Prostate gland (tissue), 2 donors: ENCODE data around the gene UNC79. TPM values are rescaled to one million over a fixed set of nuclear protein-coding genes. Genes with fewer than 3 reads are reported as not detected.
"Not testable (repeated sequence)": the region's sequence is repeated elsewhere in the genome, so short reads cannot be mapped to it uniquely, and the experiment has no call there.

Source experiments
- DNase-seq: peaks from one replicate; pipeline ENCODE4 v3.0.0-alpha.2; 2019; ENCODE audit warnings: low spot score
- H3K27ac ChIP-seq, 2 donors: fragments of 200-600 bp; sonication (generic); 2 replicates each; pipeline ENCODE4 v1.5.1; 2017 to 2019
- H3K27me3 ChIP-seq: fragments of 200-600 bp; sonication (generic); replicated peaks from 2 replicates; pipeline ENCODE4 v1.5.1; 2019; ENCODE audit not compliant: insufficient read depth
- H3K36me3 ChIP-seq, 2 donors: fragments of 200-600 bp; sonication (generic); 1 replicate in 1 of 2; 2 replicates in 1 of 2; pipeline versions ENCODE4 v1.5.1 to v1.8.1; 2017 to 2019
- H3K4me1 ChIP-seq: fragments of 200-600 bp; sonication (generic); replicated peaks from 2 replicates; pipeline ENCODE4 v1.5.1; 2019
- H3K4me3 ChIP-seq, 2 donors: fragments of 200-600 bp; sonication (generic); 2 replicates each; pipeline ENCODE4 v1.5.1; 2017 to 2019
- H3K9me3 ChIP-seq: fragments of 200-600 bp; sonication (generic); 2 replicates; pipeline ENCODE4 v1.5.1; 2017
- POLR2A ChIP-seq: fragments of 450-650 bp; IDR thresholded peaks from one replicate; pipeline ENCODE4 v1.6.1; 2016; ENCODE audit warnings: antibody characterized with exemption, mild to moderate bottlenecking
- POLR2AphosphoS5 ChIP-seq: sonication (generic); formaldehyde crosslinking; IDR thresholded peaks from one replicate; pipeline ENCODE4 v1.6.1; 2017; ENCODE audit warnings: antibody characterized with exemption
- WGBS: methylation state at CpG from one replicate; pipeline ENCODE4 v1.1.5; 2018; 5-methylcytosine and 5-hydroxymethylcytosine counted together
- intact Hi-C: fragments of 100-400 bp; cut with DNase I; formaldehyde crosslinking; loops from one replicate; pipeline ENCODE4 v1.14.2; 2022
- total RNA-seq, 2 donors: library from RNA; depleted of rRNA; stranded (reverse); fragments of >200 nt; gene quantifications; one replicate each; pipeline ENCODE4 v1.1.0, GENCODE V29; 2016
- TF ChIP-seq, protein P1 (sequence below), 4 experiments: fragments of 200-600 bp in 2 of 4; fragments of 450-650 bp in 2 of 4; sonication (generic) in 2 of 4; IDR thresholded peaks; 1 replicate in 3 of 4; 2 replicates in 1 of 4; pipeline ENCODE4 v1.5.1; 2016 to 2019; ENCODE audit warnings: antibody characterized with exemption in 4 of 4, mild to moderate bottlenecking in 2 of 4, moderate library complexity in 2 of 4

The UNC79 gene
- total RNA-seq, 2 donors from 2014 or later = 0.32 to 1.0 TPM

DNA sequence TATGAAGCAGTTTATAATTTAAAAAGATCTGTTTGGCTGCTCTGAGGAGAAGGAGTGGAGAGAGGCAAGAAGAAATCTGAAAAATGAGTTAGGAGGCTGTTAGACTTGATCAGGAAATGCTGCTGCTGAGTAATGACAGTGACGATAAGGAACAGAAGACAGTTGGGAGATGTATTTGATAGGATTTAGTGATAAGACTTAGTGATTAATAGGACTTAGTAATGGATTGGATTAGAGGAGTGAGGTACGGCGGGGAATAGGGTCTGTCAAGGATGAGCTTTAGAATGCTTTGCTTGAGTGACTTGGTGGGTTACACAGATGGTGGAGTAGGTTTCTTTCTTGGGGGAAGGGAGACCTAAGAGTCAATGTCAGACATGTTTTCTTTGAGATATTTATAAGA lies 31.7 kb downstream of the UNC79 start:
- no peak overlapping the region for H3K27ac ChIP-seq
- intact Hi-C loops = no loop called here

GRCh38 chr14:93464271-93464670 lies 33.5 kb downstream of the UNC79 start:
- H3K4me1 ChIP-seq = no peaks in the 10 kb centered on the region
- TF ChIP-seq POLR2AphosphoS5 (no peak), POLR2A (no peak)
- TF ChIP-seq, protein P1, sequence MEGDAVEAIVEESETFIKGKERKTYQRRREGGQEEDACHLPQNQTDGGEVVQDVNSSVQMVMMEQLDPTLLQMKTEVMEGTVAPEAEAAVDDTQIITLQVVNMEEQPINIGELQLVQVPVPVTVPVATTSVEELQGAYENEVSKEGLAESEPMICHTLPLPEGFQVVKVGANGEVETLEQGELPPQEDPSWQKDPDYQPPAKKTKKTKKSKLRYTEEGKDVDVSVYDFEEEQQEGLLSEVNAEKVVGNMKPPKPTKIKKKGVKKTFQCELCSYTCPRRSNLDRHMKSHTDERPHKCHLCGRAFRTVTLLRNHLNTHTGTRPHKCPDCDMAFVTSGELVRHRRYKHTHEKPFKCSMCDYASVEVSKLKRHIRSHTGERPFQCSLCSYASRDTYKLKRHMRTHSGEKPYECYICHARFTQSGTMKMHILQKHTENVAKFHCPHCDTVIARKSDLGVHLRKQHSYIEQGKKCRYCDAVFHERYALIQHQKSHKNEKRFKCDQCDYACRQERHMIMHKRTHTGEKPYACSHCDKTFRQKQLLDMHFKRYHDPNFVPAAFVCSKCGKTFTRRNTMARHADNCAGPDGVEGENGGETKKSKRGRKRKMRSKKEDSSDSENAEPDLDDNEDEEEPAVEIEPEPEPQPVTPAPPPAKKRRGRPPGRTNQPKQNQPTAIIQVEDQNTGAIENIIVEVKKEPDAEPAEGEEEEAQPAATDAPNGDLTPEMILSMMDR (IDR thresholded peaks at IDR 0.05) = no peak
- no peaks in the 10 kb centered on the region for H3K36me3 ChIP-seq
- no peaks in the 10 kb centered on the region for H3K27me3 ChIP-seq
- no peaks in the 10 kb centered on the region for H3K9me3 ChIP-seq
- 44% methylated on average over 5 of the region's 5 CpGs for WGBS
- no peak overlapping the region for H3K27ac ChIP-seq
- no peak for DNase-seq
- H3K4me3 ChIP-seq = no peak overlapping the region
- intact Hi-C loops = no loop called here

More for the DNA sequence above, 31.7 kb downstream of the UNC79 start:
- H3K27me3 ChIP-seq = no peaks in the 10 kb centered on the region
- no peak overlapping the region for H3K4me3 ChIP-seq
- no peak for DNase-seq
- no peaks in the 10 kb centered on the region for H3K4me1 ChIP-seq
- no peaks in the 10 kb centered on the region for H3K36me3 ChIP-seq
- H3K9me3 ChIP-seq = no peaks in the 10 kb centered on the region
- 73% methylated on average over 3 of the region's 3 CpGs for WGBS
- TF ChIP-seq POLR2A = no peak
- TF ChIP-seq, protein P1 (IDR thresholded peaks at IDR 0.05) = no peak
- no peak for TF ChIP-seq POLR2AphosphoS5

DNA sequence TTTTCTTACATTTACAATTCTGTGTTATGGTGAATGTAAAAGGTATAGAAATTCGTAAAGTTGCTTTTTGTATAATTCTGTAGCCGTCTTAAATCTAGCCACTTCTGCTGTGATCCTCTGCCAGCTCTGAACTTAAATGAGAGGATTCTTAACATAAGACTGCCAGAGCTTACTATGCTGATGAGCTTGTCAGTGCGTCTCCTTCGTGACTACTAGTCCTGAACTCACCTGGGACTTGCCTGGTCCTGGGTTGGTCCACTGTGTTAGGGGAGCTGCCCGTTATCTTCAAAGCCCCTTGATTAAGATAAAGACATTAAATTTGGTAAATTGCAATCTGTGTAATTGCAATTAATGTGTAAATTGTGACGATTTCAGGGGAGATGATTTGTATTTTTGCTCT lies 44.7 kb downstream of the UNC79 start:
- TF ChIP-seq POLR2A = no peak
- H3K9me3 ChIP-seq = no peaks in the 10 kb centered on the region
- intact Hi-C loops = no loop called here
- H3K4me1 ChIP-seq = no peaks in the 10 kb centered on the region
- H3K27me3 ChIP-seq = no peaks in the 10 kb centered on the region
- H3K27ac ChIP-seq = no peak overlapping the region
- WGBS = 83% methylated on average over 6 of the region's 6 CpGs
- DNase-seq = no peak
- no peaks in the 10 kb centered on the region for H3K36me3 ChIP-seq
- H3K4me3 ChIP-seq = no peak overlapping the region

GRCh38 chr14:93476305-93476704 lies 45.6 kb downstream of the UNC79 start:
- no peak for DNase-seq
- WGBS = 93% methylated on average over 3 of the region's 3 CpGs
- Histone ChIP-seq H3K9me3 (no peaks in the 10 kb centered on the region), H3K27me3 (no peaks in the 10 kb centered on the region), H3K36me3 (no peaks in the 10 kb centered on the region), H3K27ac (no peak overlapping the region), H3K4me1 (no peaks in the 10 kb centered on the region), H3K4me3 (no peak overlapping the region)
- intact Hi-C loops = no loop called here
- TF ChIP-seq, protein P1 (IDR thresholded peaks at IDR 0.05) = no peak
- TF ChIP-seq POLR2A (no peak), POLR2AphosphoS5 (no peak)

DNA sequence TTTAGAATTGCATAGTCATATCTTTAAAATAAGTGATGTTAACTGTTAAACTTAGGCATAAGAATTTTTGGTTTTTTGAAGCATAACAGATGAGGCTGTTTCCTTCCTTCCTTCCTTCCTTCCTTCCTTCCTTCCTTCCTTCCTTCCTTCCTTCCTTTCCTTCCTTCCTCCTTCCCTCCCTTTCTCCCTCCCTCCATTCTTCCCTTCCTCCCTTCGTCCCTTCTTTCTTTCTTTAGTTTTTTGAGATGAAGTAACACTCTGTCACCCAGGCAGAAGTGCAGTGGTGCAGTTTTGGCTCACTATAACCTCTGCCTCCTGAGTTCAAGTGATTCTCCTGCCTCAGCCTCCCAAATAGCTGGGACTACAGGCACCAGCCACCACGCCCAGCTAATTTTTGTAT lies 48.3 kb downstream of the UNC79 start:
- H3K4me3 ChIP-seq, H3K27ac ChIP-seq, H3K36me3 ChIP-seq, H3K27me3 ChIP-seq, intact Hi-C loops, DNase-seq, H3K9me3 ChIP-seq, H3K4me1 ChIP-seq: not testable (repeated sequence)
- 81% methylated on average over 2 of the region's 2 CpGs for WGBS

DNA sequence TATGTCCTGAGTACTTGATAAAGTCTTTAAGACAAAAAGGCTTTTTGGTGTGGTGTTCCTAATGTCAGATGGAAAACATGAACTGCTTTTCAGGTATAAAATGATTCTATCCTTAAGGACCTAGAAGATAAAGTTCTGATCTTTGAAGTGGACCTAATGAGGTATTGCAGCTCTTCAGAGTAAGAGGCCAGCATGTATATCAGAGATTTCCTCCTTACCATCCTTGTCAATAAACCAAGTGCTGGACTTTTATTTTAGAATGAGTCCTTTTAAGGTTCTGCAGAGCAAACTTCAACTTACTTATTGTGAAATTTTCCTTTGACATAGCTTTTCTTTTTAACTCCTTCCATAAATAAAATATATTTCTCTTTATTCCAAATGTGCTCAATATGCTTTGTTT lies 50.1 kb downstream of the UNC79 start:
- H3K4me1 ChIP-seq = no peaks in the 10 kb centered on the region
- no peaks in the 10 kb centered on the region for H3K36me3 ChIP-seq
- H3K27me3 ChIP-seq = no peaks in the 10 kb centered on the region
- intact Hi-C loops = no loop called here
- no peak overlapping the region for H3K4me3 ChIP-seq
- no peak for DNase-seq
- H3K27ac ChIP-seq = no peak overlapping the region
- H3K9me3 ChIP-seq = no peaks in the 10 kb centered on the region
- TF ChIP-seq POLR2A (no peak), POLR2AphosphoS5 (no peak)
- TF ChIP-seq, protein P1 (IDR thresholded peaks at IDR 0.05) = no peak
